Esophagus squamous epithelium (tissue), 5 donors: Measurements from ENCODE around the gene LTK. TPM values are rescaled to one million over a fixed set of nuclear protein-coding genes. Genes with fewer than 3 reads are reported as not detected.
"Not testable (repeated sequence)": the region's sequence is repeated elsewhere in the genome, so short reads cannot be mapped to it uniquely, and the experiment has no call there.

Experiments used
- DNase-seq: peaks from one replicate; lab custom pipeline; 2025; lab: John Stamatoyannopoulos, UW
- H3K27ac ChIP-seq, 4 donors: fragments of 200-600 bp; sonication (generic); one replicate each; pipeline ENCODE4 v1.5.1; 2016 to 2019; ENCODE audit warnings: mild to moderate bottlenecking in 1 of 4
- H3K27me3 ChIP-seq, 4 donors: fragments of 200-600 bp; sonication (generic); 1 replicate in 3 of 4; 2 replicates in 1 of 4; pipeline versions ENCODE4 v1.5.1 to v1.6.0; 2017 to 2021; ENCODE audit warnings: antibody characterized with exemption in 1 of 4
- H3K36me3 ChIP-seq, 3 donors: fragments of 200-600 bp; sonication (generic); one replicate each; pipeline ENCODE4 v1.5.1; 2016 to 2019
- H3K4me1 ChIP-seq, 3 donors: fragments of 200-600 bp; sonication (generic); one replicate each; pipeline ENCODE4 v1.5.1; 2017 to 2019
- H3K4me3 ChIP-seq, 4 donors: fragments of 200-600 bp; sonication (generic); 1 replicate in 3 of 4; 2 replicates in 1 of 4; pipeline ENCODE4 v1.5.1; 2016 to 2019; ENCODE audit warnings: mild to moderate bottlenecking in 2 of 4, moderate library complexity in 1 of 4
- H3K9me3 ChIP-seq, 3 donors: fragments of 200-600 bp; sonication (generic); one replicate each; pipeline ENCODE4 v1.5.1; 2016 to 2019
- CTCF ChIP-seq, 6 experiments: fragments of 450-650 bp in 4 of 6; fragments of 200-600 bp in 2 of 6; sonication (generic) in 2 of 6; IDR thresholded peaks; one replicate each; pipeline ENCODE4 v1.5.1; 2016 to 2019; ENCODE audit warnings: antibody characterized with exemption in 6 of 6, mild to moderate bottlenecking in 4 of 6, moderate library complexity in 4 of 6
- POLR2A ChIP-seq, 4 donors: fragments of 450-650 bp; IDR thresholded peaks; one replicate each; pipeline ENCODE4 v1.6.1; 2017; ENCODE audit warnings: antibody characterized with exemption in 4 of 4, mild to moderate bottlenecking in 4 of 4, moderate library complexity in 3 of 4
- WGBS, 2 donors: methylation state at CpG; one replicate each; pipeline ENCODE4 v1.1.5; 2018; 5-methylcytosine and 5-hydroxymethylcytosine counted together
- intact Hi-C: fragments of 100-400 bp; cut with DNase I; formaldehyde crosslinking; loops from one replicate; pipeline ENCODE4 v1.15.0; 2022
- total RNA-seq, 4 donors: library from RNA; depleted of rRNA; stranded (reverse); fragments of >200 nt; gene quantifications; one replicate each; pipeline ENCODE4 v1.1.0, GENCODE V29; 2016
- donor health status: DM: yes; HTN: yes; CAD: no.

Gene LTK
- total RNA-seq, 4 donors from 2014 or later, result 0.38 to 0.82 TPM; not detected in 2

GRCh38 chr15:41476416-41477048, 37.1 kb downstream of the LTK start:
- no peak for DNase-seq
- intact Hi-C loops, result no loop called here
- Histone ChIP-seq H3K27ac (no peak overlapping the region), H3K27me3 (no peaks in the 10 kb centered on the region), H3K9me3 (no peaks in the 10 kb centered on the region), H3K4me1 (no peaks in the 10 kb centered on the region), H3K4me3 (no peak overlapping the region), H3K36me3 (peaks cover 39 to 100% (median 48%) of the 10 kb centered on the region in 3 donors)
- WGBS, 2 donors, result 75 to 77% methylated on average over 5 of the region's 5 CpGs
- TF ChIP-seq POLR2A (IDR thresholded peaks at IDR 0.05), result no peak
- no peak for TF ChIP-seq CTCF (IDR thresholded peaks at IDR 0.05)

GRCh38 chr15:41474941-41475340, 38.7 kb downstream of the LTK start:
- peaks cover 32 to 100% (median 44%) of the 10 kb centered on the region in 3 donors for H3K36me3 ChIP-seq
- no peaks in the 10 kb centered on the region for H3K9me3 ChIP-seq
- H3K4me1 ChIP-seq, result no peaks in the 10 kb centered on the region
- no peak overlapping the region for H3K4me3 ChIP-seq
- TF ChIP-seq POLR2A (IDR thresholded peaks at IDR 0.05) (no peak), CTCF (IDR thresholded peaks at IDR 0.05) (no peak)
- no peak overlapping the region for H3K27ac ChIP-seq
- intact Hi-C loops, result no loop called here
- WGBS, 2 donors, result 69 to 72% methylated on average over 1 to 2 of the region's 2 CpGs
- no peak for DNase-seq
- H3K27me3 ChIP-seq, result no peaks in the 10 kb centered on the region

GRCh38 chr15:41474436-41474835, 39.2 kb downstream of the LTK start:
- peaks cover 30 to 100% (median 41%) of the 10 kb centered on the region in 3 donors for H3K36me3 ChIP-seq
- H3K27ac ChIP-seq, result no peak overlapping the region
- TF ChIP-seq CTCF (IDR thresholded peaks at IDR 0.05) (no peak), POLR2A (IDR thresholded peaks at IDR 0.05) (no peak)
- no peaks in the 10 kb centered on the region for H3K9me3 ChIP-seq
- WGBS, 2 donors, result 85 to 86% methylated on average over 6 to 8 of the region's 8 CpGs
- H3K4me3 ChIP-seq, result no peak overlapping the region
- intact Hi-C loops, result no loop called here
- H3K27me3 ChIP-seq, result no peaks in the 10 kb centered on the region
- no peaks in the 10 kb centered on the region for H3K4me1 ChIP-seq
- DNase-seq, result no peak

- no peak overlapping the region for H3K4me3 ChIP-seq
- no peaks in the 10 kb centered on the region for H3K27me3 ChIP-seq
- peaks cover 30 to 100% (median 33%) of the 10 kb centered on the region in 3 donors for H3K36me3 ChIP-seq
- H3K9me3 ChIP-seq, result no peaks in the 10 kb centered on the region
- H3K4me1 ChIP-seq, result no peaks in the 10 kb centered on the region
- 85 to 86% methylated on average over 5 to 9 of the region's 11 CpGs for WGBS, 2 donors
- no peak for DNase-seq
- no peak for TF ChIP-seq CTCF (IDR thresholded peaks at IDR 0.05)
- no peak for TF ChIP-seq POLR2A (IDR thresholded peaks at IDR 0.05)
- intact Hi-C loops, result no loop called here
- H3K27ac ChIP-seq, result no peak overlapping the region
Measured at GRCh38 chr15:41473418-41473817, 40.2 kb downstream of the LTK start.

GRCh38 chr15:41469644-41470043, 44.0 kb downstream of the LTK start:
- peaks cover 4 to 100% (median 25%) of the 10 kb centered on the region in 3 donors for H3K36me3 ChIP-seq
- H3K4me1 ChIP-seq, H3K27me3 ChIP-seq, DNase-seq, H3K27ac ChIP-seq, H3K4me3 ChIP-seq, intact Hi-C loops, H3K9me3 ChIP-seq: not testable (repeated sequence)
- 97 to 99% methylated on average over 6 of the region's 6 CpGs for WGBS, 2 donors
